SH-SY5Y (cell line): Measurements from ENCODE around the gene LAMC3.

Experiments
- GATA2 ChIP-seq: IDR thresholded peaks from 2 replicates; pipeline ENCODE4 v1.6.1; 2011; ENCODE audit warnings: mild to moderate bottlenecking, low read depth, low read length
- GATA3 ChIP-seq: IDR thresholded peaks from 2 replicates; pipeline ENCODE4 v1.6.1; 2011; ENCODE audit warnings: low read depth, mild to moderate bottlenecking, low read length, moderate library complexity

GRCh38 chr9:131078427-131079366 lies 69.7 kb downstream of the LAMC3 start:
- TF ChIP-seq GATA3 (no peak), GATA2 (no peak)
